DMS79 treated with DMSO at 0.1 percent for 48 hours (cell line): ENCODE measurements around the gene C1orf56.

Source experiments
- DNase-seq: peaks from one replicate; lab custom pipeline; 2025; lab: John Stamatoyannopoulos, UW

C1orf56 gene

DNA sequence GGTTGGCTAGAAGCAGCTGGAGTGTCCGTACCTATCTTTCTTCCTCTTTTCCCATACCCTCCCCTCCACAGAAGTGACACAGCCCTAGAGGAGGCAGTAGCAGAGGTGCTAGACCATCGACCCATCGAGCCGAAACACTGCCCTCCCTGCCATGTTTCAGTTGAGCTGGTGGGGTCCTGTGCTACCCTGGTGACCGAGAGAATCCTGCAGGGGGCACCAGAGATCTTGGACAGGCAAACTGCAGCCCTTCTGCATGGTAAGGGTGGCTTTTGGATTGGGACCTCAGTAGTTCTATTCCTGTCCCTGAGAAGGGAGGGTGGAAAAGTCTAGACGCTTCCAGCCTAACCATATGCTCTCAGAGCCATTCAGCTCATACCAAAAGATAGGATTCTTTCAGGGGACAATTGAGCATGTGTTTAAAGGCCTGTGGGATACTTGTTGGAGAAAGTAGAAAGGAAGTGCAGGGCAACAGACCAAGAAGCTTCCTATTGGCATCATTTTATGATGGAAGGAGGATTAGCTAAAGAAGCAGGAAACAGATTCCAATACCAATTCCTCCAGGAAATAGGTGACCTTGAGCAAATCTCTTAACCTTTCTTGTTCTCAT is 22.9 kb upstream of the C1orf56 start:
- peak; percentile 71 for DNase-seq

DNA sequence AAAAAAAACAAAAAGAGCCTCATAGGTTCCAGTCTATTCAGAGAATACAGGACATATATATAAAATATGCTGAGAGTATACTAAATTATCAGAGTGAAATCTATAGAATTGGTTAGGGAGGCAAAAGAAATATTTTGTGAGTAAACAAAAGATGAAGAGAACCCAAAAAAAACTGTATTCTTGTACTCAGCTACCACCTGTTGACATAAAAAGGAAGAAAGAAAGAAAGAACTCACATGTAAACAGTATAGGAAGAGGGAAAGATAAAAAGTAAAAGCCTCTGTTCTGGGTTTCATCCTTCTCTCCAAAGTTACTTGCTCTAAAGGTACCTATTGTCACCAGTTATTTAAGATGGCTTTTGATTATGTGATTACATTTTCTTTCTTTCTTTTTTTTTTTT is 21.1 kb upstream of the C1orf56 start:
- DNase-seq: no peak

GRCh38 chr1:151032164-151032563 is 15.4 kb upstream of the C1orf56 start:
- DNase-seq: no peak

DNA sequence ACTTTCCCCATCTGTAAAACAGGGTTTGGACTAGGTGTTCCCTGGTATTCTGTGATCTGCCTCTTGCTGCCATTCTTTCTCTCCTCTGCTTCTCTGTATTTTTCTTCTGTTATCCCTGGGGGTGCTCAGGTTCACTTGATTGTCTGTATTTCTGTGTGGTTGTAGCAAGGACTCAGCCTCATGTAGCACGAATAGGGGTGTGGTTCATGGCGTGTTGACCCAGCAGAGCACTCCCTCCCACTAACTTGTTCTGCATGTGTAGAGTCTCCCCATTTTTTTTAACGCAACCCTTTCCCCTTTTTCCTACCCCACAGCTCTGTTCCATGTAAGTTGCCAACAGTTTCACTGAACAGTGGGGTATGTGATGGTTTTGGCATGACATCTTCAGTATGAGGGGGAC is 12.4 kb upstream of the C1orf56 start:
- DNase-seq: no peak

DNA sequence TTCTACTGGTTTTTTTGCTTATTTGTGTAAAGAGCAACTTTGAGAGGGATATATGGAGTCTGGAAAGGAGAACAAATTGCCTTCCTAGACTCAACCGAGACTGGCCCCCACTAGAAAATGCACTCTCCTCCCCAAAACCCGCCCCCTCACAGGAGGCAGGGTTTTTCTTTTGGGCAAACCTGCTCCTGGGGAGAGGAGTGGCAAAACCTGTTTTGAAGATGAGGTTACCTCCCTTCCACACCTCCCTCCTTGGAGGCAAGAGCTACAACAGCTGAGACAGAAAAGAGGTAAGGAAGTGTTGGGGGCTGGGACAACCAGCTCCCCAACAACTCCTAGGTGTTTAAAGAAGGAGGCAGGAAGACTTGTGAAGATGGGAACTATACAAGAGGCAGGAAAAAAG is 11.2 kb upstream of the C1orf56 start, which contains the start of gene BNIPL:
TSS of gene BNIPL (plus strand) at position 231 of the 400 bp plus-strand sequence. CDS start at position 371, 140 bp downstream.
- no peak for DNase-seq

GRCh38 chr1:151037032-151037431 is 10.5 kb upstream of the C1orf56 start:
- no peak for DNase-seq

- DNase-seq: no peak
These were observed 8.0 kb upstream of the C1orf56 start for GRCh38 chr1:151039521-151039920.

GRCh38 chr1:151043163-151043562 is 4.4 kb upstream of the C1orf56 start:
- DNase-seq: no peak

- peak; percentile 75 for DNase-seq
These were observed 534 bp downstream of the C1orf56 start for GRCh38 chr1:151047925-151048644.

- no peak for DNase-seq
These were observed 1.1 kb downstream of the C1orf56 start for GRCh38 chr1:151048645-151049032.

GRCh38 chr1:151049458-151049857 is 1.9 kb downstream of the C1orf56 start:
- DNase-seq: no peak

GRCh38 chr1:151050051-151050688 is 2.6 kb downstream of the C1orf56 start:
- DNase-seq: no peak

DNA sequence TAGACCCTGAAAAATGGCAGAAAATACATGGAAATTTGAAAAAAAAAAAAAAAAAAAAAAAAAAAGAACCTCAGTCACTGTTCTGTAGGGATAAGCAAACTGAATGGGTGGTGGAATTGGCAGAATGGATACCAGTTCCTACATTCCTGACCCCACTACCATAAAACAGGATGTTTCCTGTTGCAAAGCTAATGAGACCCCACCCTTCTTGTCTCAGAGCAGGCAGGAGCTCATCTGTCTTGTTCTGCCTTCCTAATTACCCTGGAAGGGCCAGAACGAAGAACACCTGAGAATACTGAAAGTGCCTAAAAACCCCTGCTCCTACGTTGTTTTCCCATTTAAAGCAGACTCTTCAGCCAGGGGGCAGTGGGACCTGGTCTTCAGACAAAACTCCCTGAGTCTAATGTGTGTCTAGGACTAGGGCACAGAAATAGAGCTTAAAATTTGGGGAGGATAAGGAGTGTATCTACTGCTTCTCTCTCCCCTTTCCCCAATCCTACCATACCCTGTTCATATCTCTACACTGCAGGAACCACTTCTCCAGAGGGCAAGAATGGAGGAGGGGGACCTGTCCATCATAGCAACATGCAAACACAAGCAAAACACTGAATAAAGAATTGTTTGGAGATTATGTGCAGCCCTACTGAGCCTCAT is 3.9 kb downstream of the C1orf56 start:
- no peak for DNase-seq

- no peak for DNase-seq
These were observed 7.5 kb downstream of the C1orf56 start for GRCh38 chr1:151054971-151055547.

GRCh38 chr1:151055581-151055980 is 8.0 kb downstream of the C1orf56 start:
- DNase-seq: no peak

DNA sequence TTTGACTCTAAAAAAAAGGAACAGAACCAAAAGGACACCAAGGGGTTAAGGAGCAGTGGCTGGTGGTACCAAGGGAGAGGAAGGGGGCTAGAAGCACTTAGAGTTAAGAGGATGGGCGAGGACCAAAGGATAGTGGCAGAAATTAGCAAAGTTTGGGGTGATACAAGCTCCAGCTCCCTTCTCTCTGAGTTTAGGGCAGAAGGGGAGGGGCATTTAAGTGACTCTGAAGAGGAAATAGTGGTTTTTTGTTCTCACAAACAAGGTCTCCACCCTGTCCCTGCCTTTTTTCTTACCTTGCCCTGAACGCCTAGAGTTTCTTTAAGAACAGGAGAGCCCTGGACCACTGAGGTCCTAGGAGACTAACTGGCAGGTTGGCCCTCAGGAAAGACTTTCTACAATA is 8.6 kb downstream of the C1orf56 start:
- DNase-seq: no peak

- peak; percentile 77 for DNase-seq
These were observed 11.1 kb downstream of the C1orf56 start for GRCh38 chr1:151058692-151059091.

GRCh38 chr1:151059109-151060006 is 11.8 kb downstream of the C1orf56 start, which contains the start of gene CDC42SE1:
Gene CDC42SE1, minus strand, starts transcription at chr1:151059622. Its CDS starts 3,892 bp downstream, at chr1:151055730.
- DNase-seq: peak; percentile 65

GRCh38 chr1:151060007-151060656 is 12.6 kb downstream of the C1orf56 start, which contains the start of gene MLLT11:
Gene MLLT11, plus strand, starts transcription at chr1:151060397. Its CDS starts 6,828 bp downstream, at chr1:151067225.
- peak; percentile 88 for DNase-seq

- DNase-seq: no peak
These were observed 13.3 kb downstream of the C1orf56 start for GRCh38 chr1:151060657-151061421.
